Ovary (tissue), 3 donors: ENCODE measurements around the gene SPCS3.
A peak's percentile ranks its signal among the peaks of the same experiment; 100 is the strongest.

ENCODE experiments used
- EP300 ChIP-seq: sonication (generic); formaldehyde crosslinking; IDR thresholded peaks from one replicate; pipeline ENCODE4 v1.6.1; 2017; ENCODE audit warnings: antibody characterized with exemption
- TF ChIP-seq, protein P1 (sequence below), 3 donors: fragments of 450-650 bp in 2 of 3; fragments of 200-600 bp in 1 of 3; IDR thresholded peaks; one replicate each; pipeline versions ENCODE4 v1.5.1 to v1.8.0; 2016 to 2022; ENCODE audit warnings: antibody characterized with exemption in 3 of 3, mild to moderate bottlenecking in 1 of 3
- donor health status: DM: no; HTN: no; CAD: no.

DNA sequence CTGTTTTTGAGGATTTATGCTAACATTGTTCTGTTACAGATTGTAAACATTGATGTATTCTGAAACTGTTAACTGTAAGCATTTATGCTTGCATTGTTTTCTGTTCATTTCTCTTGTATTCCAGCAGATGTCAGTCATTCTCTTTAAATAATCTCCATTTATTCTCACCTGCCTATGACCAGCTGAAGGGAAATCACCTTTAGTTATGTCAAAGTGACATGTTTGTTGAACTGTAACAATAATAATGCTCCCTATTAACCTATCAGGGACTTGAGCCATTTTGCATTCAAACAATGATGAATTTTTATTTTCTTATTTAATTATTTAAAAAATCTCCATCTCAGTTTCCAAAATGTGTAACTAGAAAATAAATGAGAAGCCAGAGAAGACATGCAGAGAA is 58.0 kb downstream of the SPCS3 start:
- TF ChIP-seq, protein P1, sequence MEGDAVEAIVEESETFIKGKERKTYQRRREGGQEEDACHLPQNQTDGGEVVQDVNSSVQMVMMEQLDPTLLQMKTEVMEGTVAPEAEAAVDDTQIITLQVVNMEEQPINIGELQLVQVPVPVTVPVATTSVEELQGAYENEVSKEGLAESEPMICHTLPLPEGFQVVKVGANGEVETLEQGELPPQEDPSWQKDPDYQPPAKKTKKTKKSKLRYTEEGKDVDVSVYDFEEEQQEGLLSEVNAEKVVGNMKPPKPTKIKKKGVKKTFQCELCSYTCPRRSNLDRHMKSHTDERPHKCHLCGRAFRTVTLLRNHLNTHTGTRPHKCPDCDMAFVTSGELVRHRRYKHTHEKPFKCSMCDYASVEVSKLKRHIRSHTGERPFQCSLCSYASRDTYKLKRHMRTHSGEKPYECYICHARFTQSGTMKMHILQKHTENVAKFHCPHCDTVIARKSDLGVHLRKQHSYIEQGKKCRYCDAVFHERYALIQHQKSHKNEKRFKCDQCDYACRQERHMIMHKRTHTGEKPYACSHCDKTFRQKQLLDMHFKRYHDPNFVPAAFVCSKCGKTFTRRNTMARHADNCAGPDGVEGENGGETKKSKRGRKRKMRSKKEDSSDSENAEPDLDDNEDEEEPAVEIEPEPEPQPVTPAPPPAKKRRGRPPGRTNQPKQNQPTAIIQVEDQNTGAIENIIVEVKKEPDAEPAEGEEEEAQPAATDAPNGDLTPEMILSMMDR (IDR thresholded peaks at IDR 0.05), result peak in 1 of 3 donors; percentile 16
- no peak for TF ChIP-seq EP300
